ENCODE measurements around the gene WDR4. TPM values are rescaled to one million over a fixed set of nuclear protein-coding genes. Genes with fewer than 3 reads are reported as not detected.

Gene WDR4
- total RNA-seq, 1 experiment from 2014 or later: 17.6 TPM

DNA sequence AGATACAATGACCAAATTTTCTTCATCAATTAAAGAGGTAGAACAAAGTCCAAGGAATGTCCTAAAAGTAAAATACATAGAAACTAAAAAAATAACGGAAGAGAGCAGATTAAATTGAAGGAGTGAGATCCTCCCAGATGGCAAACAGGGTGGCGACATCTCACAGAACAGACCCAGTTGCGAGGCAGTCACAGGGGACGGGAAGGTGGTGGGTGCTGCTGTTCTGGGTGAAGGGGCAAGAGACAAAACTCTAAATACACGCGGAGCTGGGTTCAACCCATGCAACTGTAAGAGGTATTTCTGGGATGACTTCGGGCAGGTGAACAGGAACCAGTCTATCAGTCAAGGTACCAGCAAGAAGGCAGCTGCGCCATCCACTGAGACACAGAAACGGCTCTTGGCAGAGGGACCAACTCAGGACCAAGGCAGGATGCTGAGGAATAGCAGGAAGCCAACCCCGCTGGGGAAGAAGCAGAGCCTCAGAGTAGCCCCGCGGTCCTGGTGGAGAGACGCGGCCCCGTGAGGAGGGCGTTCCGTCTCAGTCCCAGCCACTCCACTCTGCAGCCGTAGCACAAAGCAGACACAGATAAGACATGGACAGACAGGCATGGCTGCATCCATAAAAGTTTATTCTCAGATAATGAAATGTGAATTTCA is 32.2 kb downstream of the WDR4 start:
- Histone ChIP-seq H3K27ac (no peak overlapping the region), H3K9me2 (ENCODE audit: insufficient read depth) (no peaks in the 10 kb centered on the region), H3K36me3 (ENCODE audit: low read depth) (no peaks in the 10 kb centered on the region), H3F3A (ENCODE audit: insufficient read depth, low read depth) (no peaks in the 10 kb centered on the region), H3K4me2 (no peak overlapping the region), H3K4me1 (replicated peaks; ENCODE audit: insufficient read depth) (no peaks in the 10 kb centered on the region), H3K27me3 (ENCODE audit: insufficient read depth, low read depth) (no peaks in the 10 kb centered on the region), H3K79me2 (ENCODE audit: low read depth) (no peaks in the 10 kb centered on the region), H3K9me3 (ENCODE audit: insufficient read depth, low read depth) (no peaks in the 10 kb centered on the region), H3K4me3 (no peak overlapping the region), H2AFZ (no peak overlapping the region), H4K20me1 (ENCODE audit: insufficient read depth) (peaks cover 15% of the 10 kb centered on the region)
- CTCF ChIA-PET: no interaction called here
- BruUV-seq (replicated peaks): no TSS peak
- no peak for TF ChIP-seq EZH2 (IDR thresholded peaks at IDR 0.05; ENCODE audit: low read depth)
- DNase-seq: no peak
- POLR2A ChIA-PET (ENCODE audit: unreplicated experiment): no interaction called here
- intact Hi-C loops (cut with micrococcal nuclease; ENCODE audit: unreplicated experiment): no loop called here

DNA sequence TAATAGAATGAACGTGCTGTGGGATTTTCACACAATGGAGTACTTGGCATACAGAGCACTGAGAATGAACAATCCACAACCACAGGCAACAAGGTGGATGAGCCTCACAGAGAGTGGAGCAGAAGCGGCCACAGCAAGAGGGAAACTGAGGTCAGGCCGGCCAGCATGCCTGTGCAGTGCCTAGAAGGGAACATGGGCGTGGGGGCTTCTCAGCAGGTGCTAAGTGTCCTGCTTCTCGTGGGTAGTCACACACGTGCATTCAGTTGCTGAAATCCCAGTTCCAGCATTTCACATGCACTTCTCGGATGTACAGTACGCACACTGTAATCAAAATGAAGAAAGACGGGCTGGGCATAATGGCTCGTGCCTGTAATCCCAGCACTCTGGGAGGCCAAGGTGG is 33.1 kb downstream of the WDR4 start:
- Histone ChIP-seq H3K4me3 (no peak overlapping the region), H3K9me2 (ENCODE audit: insufficient read depth) (no peaks in the 10 kb centered on the region), H3K27ac (no peak overlapping the region), H3K79me2 (ENCODE audit: low read depth) (no peaks in the 10 kb centered on the region), H4K20me1 (ENCODE audit: insufficient read depth) (peaks cover 15% of the 10 kb centered on the region), H3F3A (ENCODE audit: insufficient read depth, low read depth) (no peaks in the 10 kb centered on the region), H3K9me3 (ENCODE audit: insufficient read depth, low read depth) (no peaks in the 10 kb centered on the region), H3K27me3 (ENCODE audit: insufficient read depth, low read depth) (no peaks in the 10 kb centered on the region), H3K4me2 (no peak overlapping the region), H3K4me1 (replicated peaks; ENCODE audit: insufficient read depth) (no peaks in the 10 kb centered on the region), H3K36me3 (ENCODE audit: low read depth) (no peaks in the 10 kb centered on the region), H2AFZ (no peak overlapping the region)
- no peak for DNase-seq
- no TSS peak for BruUV-seq (replicated peaks)
- TF ChIP-seq, protein P1, sequence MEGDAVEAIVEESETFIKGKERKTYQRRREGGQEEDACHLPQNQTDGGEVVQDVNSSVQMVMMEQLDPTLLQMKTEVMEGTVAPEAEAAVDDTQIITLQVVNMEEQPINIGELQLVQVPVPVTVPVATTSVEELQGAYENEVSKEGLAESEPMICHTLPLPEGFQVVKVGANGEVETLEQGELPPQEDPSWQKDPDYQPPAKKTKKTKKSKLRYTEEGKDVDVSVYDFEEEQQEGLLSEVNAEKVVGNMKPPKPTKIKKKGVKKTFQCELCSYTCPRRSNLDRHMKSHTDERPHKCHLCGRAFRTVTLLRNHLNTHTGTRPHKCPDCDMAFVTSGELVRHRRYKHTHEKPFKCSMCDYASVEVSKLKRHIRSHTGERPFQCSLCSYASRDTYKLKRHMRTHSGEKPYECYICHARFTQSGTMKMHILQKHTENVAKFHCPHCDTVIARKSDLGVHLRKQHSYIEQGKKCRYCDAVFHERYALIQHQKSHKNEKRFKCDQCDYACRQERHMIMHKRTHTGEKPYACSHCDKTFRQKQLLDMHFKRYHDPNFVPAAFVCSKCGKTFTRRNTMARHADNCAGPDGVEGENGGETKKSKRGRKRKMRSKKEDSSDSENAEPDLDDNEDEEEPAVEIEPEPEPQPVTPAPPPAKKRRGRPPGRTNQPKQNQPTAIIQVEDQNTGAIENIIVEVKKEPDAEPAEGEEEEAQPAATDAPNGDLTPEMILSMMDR (conservative IDR thresholded peaks at IDR 0.05): no peak
- TF ChIP-seq EZH2 (IDR thresholded peaks at IDR 0.05; ENCODE audit: low read depth): no peak
- ChIA-PET CTCF (no interaction called here), POLR2A (ENCODE audit: unreplicated experiment) (no interaction called here)
- intact Hi-C loops (cut with micrococcal nuclease; ENCODE audit: unreplicated experiment): no loop called here

DNA sequence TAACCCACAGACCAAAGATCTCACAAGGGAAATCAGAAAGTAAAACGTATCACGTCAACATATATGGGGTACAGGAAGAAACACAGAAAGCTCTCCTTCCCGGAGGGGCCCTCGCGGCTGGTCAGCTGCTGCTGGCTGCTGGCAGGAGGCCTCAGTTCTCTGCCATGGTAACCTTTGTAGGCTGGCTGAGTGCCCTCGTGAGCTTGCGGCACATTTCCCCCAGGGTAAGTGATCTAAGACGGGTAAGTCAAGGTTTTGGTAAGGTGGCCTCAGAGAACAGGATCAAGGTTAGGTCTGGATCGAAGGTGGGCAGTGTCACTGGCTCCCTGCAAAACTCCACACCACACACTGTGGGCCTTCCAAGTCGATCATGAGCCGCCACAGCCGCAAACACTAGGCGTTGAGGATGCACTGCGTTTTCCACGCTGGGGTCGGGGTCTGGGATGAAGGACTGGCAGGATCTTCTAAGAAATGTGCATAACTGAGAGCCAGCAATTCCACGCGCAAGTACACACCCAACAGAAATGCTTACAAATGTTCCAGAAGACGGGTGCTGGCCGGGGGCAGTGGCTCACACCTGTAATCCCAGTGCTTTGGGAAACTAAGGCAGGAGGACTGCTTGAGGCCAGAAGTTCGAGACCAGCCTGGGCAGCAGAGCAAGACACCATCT is 33.9 kb downstream of the WDR4 start:
- no peaks in the 10 kb centered on the region for H3K79me2 ChIP-seq (ENCODE audit: low read depth)
- no peak overlapping the region for H2AFZ ChIP-seq
- intact Hi-C loops (cut with micrococcal nuclease; ENCODE audit: unreplicated experiment): no loop called here
- H3K9me3 ChIP-seq (ENCODE audit: insufficient read depth, low read depth): no peaks in the 10 kb centered on the region
- no peaks in the 10 kb centered on the region for H3F3A ChIP-seq (ENCODE audit: insufficient read depth, low read depth)
- H3K9me2 ChIP-seq (ENCODE audit: insufficient read depth): no peaks in the 10 kb centered on the region
- no peak overlapping the region for H3K27ac ChIP-seq
- H3K4me3 ChIP-seq: no peak overlapping the region
- H3K27me3 ChIP-seq (ENCODE audit: insufficient read depth, low read depth): no peaks in the 10 kb centered on the region
- TF ChIP-seq, protein P1 (conservative IDR thresholded peaks at IDR 0.05): no peak
- no peak for TF ChIP-seq EZH2 (IDR thresholded peaks at IDR 0.05; ENCODE audit: low read depth)
- CTCF ChIA-PET: no interaction called here
- POLR2A ChIA-PET (ENCODE audit: unreplicated experiment): no interaction called here
- no peaks in the 10 kb centered on the region for H3K36me3 ChIP-seq (ENCODE audit: low read depth)
- no peak overlapping the region for H3K4me2 ChIP-seq
- peaks cover 15% of the 10 kb centered on the region for H4K20me1 ChIP-seq (ENCODE audit: insufficient read depth)
- no TSS peak for BruUV-seq (replicated peaks)
- DNase-seq: no peak
- H3K4me1 ChIP-seq (replicated peaks; ENCODE audit: insufficient read depth): no peaks in the 10 kb centered on the region
